ENCODE measurements around the gene MIER1.

DNA sequence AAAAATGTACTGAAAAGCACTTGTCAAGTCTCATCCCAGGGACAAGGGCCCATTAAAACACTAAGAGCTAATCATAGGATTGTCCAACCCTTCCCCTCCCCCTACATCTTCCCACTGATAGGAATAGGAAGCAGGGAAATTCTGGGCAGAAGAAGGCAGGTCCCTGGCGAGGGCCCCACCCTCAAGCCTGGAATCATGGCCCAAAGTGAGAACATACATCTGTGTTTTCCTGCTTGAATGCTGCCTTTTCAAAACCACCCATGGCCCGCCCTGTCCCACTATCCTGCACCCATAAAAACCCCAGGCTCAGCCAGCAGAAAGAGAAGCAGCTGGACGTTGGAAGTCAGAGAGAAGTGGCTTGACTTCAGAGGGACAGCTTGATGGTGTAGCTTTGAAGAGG is 5.0 kb upstream of the MIER1 start:
- TF ChIP-seq, protein P1, sequence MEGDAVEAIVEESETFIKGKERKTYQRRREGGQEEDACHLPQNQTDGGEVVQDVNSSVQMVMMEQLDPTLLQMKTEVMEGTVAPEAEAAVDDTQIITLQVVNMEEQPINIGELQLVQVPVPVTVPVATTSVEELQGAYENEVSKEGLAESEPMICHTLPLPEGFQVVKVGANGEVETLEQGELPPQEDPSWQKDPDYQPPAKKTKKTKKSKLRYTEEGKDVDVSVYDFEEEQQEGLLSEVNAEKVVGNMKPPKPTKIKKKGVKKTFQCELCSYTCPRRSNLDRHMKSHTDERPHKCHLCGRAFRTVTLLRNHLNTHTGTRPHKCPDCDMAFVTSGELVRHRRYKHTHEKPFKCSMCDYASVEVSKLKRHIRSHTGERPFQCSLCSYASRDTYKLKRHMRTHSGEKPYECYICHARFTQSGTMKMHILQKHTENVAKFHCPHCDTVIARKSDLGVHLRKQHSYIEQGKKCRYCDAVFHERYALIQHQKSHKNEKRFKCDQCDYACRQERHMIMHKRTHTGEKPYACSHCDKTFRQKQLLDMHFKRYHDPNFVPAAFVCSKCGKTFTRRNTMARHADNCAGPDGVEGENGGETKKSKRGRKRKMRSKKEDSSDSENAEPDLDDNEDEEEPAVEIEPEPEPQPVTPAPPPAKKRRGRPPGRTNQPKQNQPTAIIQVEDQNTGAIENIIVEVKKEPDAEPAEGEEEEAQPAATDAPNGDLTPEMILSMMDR (IDR thresholded peaks at IDR 0.05) = no peak
- no peak for TF ChIP-seq SIN3A (IDR thresholded peaks at IDR 0.05; ENCODE audit: borderline replicate concordance, insufficient read depth, low read depth, low read length)
- no peak for TF ChIP-seq POLR2AphosphoS5 (IDR thresholded peaks at IDR 0.05; ENCODE audit: low read depth, low read length)
- TF ChIP-seq, protein P2, sequence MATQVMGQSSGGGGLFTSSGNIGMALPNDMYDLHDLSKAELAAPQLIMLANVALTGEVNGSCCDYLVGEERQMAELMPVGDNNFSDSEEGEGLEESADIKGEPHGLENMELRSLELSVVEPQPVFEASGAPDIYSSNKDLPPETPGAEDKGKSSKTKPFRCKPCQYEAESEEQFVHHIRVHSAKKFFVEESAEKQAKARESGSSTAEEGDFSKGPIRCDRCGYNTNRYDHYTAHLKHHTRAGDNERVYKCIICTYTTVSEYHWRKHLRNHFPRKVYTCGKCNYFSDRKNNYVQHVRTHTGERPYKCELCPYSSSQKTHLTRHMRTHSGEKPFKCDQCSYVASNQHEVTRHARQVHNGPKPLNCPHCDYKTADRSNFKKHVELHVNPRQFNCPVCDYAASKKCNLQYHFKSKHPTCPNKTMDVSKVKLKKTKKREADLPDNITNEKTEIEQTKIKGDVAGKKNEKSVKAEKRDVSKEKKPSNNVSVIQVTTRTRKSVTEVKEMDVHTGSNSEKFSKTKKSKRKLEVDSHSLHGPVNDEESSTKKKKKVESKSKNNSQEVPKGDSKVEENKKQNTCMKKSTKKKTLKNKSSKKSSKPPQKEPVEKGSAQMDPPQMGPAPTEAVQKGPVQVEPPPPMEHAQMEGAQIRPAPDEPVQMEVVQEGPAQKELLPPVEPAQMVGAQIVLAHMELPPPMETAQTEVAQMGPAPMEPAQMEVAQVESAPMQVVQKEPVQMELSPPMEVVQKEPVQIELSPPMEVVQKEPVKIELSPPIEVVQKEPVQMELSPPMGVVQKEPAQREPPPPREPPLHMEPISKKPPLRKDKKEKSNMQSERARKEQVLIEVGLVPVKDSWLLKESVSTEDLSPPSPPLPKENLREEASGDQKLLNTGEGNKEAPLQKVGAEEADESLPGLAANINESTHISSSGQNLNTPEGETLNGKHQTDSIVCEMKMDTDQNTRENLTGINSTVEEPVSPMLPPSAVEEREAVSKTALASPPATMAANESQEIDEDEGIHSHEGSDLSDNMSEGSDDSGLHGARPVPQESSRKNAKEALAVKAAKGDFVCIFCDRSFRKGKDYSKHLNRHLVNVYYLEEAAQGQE (IDR thresholded peaks at IDR 0.05; ENCODE audit: insufficient read depth in 1 of 2, low read depth in 2 of 2, low read length in 1 of 2) = no peak
